ENCODE results near the gene POPDC3.

The POPDC3 gene

DNA sequence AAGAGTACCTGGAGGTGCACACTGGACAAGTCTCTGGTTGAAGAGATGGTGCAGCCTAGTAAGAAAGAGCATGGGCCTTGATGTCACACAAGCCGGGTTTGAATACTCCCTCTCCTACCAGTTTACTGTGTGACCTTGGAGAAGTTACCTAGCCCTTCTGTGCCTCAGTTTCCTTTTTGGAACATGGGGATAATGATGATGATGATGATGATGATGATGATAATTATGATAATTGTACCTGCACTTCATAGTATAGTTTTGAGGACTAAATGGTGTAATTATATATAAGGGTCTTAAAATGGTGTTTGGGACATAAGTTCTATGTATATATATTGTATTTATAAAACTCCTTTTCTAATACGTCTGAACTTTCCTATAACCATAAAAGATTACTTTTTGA lies 41.7 kb downstream of the POPDC3 start:
- DNase-seq, result no peak

DNA sequence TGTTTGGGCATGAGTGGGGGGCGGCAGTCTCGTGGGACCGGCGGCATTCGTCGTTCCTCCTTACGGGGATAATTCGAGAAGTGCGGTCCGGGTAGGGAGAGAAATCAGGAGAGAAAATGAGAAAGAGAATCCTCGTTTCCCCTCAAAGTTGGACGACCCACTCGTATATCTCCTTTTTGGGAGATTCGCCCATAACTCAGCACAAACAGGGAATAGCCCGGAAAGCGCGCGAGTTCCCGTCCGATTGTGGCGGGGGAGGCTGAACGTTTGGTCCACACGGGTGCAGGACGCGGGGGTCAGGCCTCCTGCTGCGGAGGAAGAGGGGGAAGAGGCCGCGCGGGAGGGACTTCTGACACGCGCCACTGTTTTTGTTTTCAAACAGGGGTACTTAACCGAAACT lies 42.4 kb downstream of the POPDC3 start:
- no peak for DNase-seq

DNA sequence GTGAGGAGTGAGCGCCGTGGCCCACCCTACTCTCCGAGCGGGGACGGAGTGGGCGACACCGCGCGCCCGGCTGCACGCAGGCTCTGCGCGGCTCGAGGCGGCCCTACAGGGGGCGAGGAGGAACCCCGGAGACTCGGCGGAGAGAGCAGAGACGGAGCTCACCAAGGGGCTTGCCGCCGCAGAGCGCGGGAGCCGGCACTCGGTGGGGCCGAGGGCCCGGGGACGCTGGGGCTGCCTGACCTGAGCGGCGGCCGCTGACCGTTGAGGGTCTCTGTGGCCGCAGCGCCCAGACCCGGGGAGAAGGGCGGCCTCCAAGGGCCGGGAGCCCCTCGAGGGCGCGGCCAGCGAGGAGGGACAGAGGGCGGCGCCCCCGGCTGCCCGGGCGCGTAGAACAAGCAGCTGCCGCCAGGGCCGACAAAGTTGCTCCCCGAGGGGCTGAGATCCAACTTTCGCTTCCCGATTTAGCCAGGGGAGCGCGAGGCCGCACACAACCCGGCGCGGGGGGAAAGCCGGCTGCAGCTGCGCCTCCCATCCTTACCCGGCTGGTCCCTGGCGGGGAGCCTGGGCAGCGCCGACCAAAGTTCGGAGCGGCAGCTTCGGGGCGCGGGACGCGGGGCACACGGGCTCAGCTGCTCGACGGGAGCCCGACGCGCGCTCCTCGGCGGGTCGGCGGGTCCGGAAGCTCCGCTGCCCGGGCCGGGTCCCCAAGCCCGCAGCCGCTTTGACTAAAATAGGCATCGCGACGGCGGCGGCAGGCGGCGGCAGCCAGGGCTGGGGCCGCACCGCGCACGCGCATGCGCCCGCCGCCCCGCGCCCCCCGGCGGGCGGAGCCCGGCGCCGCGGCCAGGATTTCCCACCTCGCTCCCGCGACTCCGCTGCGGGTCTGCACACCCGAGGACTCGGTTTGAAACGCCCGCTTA lies 43.1 kb downstream of the POPDC3 start:
- DNase-seq, result peak; percentile 3

DNA sequence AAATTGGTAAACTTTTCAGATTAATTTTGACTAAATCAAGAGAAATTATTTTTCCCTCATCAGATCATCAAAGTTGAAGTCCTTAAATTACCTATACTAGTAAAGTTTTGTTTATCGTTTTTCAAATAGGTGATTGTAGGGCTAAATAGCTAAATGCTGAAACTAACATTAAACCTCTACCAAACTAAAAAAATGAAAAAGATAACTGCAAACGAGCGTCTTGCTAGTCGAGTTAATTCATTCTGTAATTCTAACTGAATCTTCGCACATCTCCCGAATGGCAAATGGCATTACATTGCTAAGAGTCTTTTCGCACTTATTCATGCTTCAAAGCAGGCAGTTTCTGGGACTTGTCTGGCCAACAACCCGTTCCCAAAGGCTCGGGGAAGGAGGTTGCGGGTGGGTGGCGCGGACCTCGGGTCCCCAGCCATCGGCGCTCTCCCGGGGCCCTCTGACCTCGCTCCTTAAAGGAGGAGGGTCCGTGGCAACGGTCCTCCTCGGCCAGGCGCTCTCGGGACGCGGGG lies 43.8 kb downstream of the POPDC3 start:
- no peak for DNase-seq

DNA sequence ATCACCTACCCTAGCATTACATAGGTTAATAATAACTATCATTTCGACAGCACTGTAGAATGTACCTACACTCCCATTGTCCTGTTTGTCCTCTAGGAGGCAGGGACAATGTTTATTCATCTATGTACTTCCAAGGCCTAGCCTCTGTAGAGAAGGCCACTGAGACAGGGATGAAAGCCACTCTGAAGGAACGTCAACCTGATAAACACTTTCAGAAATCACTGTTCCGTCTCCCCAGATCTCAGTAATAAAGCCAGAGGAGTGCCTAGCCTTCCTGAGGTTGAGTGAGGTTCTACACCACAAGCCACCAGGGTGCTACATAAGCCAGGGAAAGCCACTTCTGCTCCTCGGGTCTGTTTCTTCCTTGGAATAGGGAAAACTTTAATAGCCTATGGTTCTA lies 44.8 kb downstream of the POPDC3 start:
- DNase-seq, result no peak

DNA sequence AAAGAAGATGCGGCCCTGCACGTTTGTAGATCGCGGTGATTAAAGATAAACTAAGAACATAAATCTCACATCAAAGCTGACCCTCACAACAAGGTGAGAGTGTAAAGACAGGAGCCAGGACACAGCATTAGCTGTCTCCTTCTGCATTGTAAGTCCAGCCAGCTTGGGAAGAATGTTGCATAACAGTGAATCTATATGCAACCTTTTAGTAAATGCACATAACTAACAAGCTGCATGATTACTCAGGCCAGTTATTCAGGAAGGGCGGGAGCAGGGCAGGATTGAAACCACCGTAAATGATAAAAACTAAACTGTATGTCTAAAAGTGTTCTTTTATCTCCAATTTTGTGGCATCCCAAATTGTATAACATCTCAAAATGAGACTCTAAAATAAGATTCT lies 57.1 kb downstream of the POPDC3 start:
- no peak for DNase-seq

DNA sequence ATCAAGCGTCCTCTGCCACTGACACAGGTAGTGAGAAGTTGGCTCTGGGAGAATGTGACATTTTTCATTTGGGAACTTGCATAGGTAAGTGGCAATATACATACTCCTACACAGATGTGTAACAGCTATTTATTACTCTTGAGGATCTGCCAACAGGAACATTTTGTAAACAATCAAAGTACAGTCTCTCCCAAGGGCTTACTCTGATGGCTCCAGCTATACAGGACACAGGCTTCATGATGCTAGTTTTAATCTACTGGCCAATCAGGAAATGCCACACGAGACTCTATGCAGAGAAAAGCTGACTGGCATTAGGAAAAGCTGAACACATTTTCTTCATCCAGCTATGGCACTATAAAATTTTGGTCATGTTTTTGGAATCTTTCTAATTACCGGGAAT lies 57.8 kb downstream of the POPDC3 start:
- DNase-seq, result no peak

DNA sequence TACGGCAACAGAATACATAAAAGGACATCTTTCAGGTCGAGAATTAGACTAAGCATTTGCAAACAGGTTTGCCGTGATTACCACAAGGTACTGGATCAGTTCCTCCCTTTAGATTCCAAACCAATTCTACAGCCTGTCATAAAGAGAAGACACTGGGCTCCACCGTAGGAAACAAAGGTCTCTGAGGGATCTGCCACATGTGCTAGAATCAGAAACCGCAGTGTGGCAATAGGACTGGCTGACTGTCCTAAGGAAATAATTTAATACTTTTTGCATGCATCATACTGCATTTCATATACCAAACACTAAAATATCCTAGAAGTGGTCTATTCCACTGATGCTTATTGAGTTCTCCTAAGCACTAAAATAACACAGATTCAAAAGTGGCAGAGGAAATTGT lies 59.2 kb downstream of the POPDC3 start:
- DNase-seq, result no peak

DNA sequence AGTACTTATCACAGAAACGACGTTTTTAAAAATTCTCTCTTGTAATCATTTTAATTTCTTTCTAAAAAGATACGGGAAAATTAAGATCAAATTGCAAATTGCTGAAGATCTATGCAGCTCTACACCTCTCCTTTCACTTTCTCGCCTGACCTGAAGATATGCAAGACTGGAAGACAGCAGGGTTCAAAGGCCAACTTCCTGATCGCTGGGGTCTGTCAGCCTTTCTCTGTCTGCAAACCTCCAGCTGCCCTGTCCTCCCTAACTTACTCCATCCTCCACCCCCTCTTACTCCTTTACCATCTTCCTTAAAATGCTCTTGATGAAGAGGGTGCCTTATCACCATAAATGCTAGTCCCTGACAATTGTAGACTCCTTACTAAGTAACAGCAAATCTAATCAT lies 63.7 kb downstream of the POPDC3 start:
- no peak for DNase-seq

DNA sequence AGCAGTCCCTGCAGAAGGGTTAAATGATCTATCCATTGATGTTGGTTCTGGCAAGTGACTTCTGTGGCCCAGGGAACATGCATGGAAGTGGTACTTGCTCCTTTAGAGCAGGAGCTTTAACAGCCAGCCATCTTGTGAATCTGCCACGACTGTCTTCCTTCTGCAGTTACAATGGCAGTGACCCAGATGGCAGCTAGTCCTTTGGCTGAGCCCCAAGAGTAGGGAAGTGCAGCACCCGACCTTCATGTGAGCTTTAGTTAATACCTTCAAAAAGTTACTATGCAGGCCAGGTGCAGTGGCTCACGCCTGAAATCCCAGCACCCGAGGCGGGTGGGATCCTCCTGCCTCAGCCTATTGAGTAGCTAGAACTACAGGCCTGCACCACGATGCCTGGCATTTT lies 66.4 kb downstream of the POPDC3 start:
- DNase-seq, result no peak

DNA sequence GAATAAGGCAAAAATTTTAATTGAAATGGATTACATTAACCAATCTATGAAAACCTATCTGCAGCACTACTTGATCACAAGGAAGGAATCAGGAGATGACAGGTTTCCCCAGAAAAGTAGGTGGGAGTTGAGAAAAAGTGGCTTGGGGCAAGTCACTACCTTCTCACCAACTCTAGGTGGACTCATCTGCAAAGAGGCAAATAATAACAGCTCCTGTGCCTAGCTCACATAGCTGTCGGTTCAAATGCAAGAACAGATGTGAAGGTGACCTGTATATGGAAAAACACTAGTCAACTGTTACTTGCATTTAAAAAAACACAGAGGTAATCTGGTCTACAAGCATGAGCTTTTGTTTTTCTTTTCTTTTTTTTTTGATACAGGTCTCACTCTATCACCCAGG lies 67.2 kb downstream of the POPDC3 start:
- DNase-seq, result no peak

DNA sequence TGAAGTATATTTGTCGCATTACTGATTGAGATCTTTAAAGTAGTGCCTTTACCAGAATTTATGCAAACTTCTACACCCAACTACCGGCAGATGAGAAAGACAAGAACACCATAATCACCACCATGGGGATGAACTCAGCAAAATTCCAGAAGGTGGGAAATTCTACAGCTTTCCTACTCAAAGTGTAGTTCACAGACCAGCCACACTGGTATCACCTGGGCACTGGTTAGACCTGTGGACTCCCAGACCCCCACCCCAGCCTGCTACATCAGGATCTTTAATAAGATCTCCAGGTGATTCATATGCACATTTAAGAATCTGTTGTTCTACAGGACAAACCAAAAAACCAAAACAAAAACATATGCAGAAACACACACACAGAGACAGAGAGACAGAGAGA lies 67.9 kb downstream of the POPDC3 start:
- no peak for DNase-seq

DNA sequence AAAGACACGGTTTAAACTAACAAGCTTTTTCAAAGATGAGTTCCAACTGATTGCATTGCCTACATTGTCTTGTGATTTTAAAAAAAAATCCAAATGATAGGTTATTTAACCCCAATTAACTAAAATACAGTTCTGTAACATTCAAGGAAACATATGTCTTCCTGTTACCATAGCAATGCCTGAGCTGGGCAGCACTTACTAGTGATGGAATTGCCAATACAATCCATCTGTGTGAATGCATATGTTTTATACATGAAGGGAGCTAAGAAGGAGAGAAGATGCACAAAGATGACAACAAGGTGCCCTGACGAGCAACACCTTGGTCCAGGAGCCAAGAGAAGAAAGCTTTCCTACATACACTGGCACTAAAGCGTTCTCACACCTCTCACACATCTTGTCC lies 68.7 kb downstream of the POPDC3 start:
- DNase-seq, result no peak

DNA sequence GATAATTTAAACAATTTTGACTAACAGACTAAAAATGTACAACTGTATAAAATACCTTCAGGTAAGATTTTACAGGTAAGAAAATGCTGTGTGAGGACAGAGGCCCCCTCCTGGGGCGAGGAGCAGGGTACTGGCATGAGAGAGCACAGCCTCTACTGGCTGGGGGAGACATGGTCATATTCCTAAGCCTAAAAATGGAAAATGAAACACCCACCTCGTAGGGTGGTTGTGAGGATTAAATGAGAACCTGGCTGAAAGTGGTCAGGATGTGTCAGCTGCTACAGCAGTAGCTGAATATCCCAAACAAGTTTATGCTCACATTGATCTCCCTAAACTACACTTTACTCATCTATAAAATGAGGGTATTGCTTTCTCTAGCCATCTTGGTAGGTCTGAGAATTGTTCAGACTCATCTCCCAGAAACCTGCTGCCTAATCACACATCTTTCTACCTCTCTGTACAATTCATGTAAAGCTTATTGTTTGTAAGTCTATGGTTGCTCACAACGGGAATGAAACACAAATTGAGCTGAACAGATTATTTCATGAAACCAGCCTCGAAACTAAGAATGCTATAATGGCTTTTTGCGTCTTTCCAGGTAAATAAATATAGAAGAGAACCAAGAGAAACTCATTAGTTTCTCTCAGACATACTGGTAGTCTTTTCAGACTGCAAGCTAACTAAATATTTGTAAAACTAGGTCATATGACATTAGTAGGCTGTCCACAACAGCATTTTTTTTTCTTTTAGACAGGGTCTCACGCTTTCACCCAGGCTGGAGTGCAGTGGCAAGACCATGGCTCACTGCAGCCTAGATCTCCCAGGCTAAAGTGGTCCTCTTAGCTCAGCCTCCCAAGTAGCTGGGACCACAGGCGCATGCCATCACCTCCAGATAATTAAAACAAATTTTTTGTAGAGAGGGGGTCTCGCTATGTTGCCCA lies 69.6 kb downstream of the POPDC3 start:
- no peak for DNase-seq

DNA sequence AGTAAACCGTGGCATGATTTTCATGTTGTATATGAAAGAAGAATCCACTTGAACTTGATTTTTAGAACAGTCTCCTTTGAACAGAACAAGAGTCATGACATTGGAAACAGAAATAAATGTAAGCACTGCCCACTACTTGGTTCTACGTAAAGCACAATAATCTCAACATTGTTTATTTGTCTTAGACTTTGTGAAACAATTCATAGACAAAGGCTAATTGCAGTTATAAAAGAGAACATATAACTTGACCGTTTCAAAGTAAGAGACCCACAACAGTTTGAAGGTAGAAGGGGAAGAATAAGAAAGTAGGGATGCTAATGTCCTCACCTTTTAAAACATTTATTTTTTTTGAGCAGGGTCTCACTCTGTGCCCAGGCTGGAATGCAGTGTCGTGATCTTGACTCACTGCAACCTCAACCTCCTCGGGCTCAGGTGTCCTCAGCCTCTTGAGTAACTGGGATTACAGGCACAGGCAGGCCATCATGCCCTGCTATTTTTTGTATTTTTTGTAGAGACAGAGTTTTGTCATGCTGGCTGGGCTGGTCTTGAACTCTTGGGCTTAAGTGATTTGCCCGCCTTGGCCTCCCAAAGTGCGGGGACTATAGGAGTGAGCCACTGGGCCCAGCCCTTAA lies 71.1 kb downstream of the POPDC3 start:
- no peak for DNase-seq

All from CD4-positive, alpha-beta T cell treated with Interleukin-17A for 4 hours (primary cell).